ENCODE data around the gene TBC1D8. TPM values are rescaled to one million over a fixed set of nuclear protein-coding genes. Genes with fewer than 3 reads are reported as not detected.

The TBC1D8 gene
- total and polyA plus RNA-seq, 9 of the 15 experiments (the other 6 are each of a cell fraction or from before 2014, with no cell fraction given): 0.36 to 1.3 (median 0.82) TPM

DNA sequence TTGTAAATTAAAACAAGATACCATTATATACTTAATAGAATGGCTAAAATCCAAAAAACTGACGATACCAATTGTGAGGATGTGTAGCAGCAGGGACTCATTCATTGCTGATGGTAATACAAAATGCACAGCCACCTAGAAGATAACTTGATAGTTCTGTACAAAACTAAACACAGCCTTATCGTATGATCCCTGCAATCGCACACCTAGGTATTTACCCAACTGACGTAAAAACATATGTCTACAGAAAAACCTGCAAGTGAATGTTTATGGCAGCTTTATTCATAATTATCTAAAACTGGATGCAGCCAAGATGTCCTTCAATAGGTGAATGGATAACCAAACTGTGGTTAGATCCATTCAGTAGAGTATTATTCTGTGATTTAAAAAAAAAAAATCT is 45.5 kb downstream of the TBC1D8 start:
- Histone ChIP-seq H3K79me2 (ENCODE audit: control insufficient read depth, insufficient read depth, low read length) (no peaks in the 10 kb centered on the region), H3K4me1 (replicated peaks in 1 of 2; ENCODE audit: control insufficient read depth in 2 of 2, insufficient read depth in 2 of 2, low read length in 2 of 2) (no peaks in the 10 kb centered on the region), H4K20me1 (replicated peaks; ENCODE audit: control insufficient read depth, insufficient read depth, low read length) (no peaks in the 10 kb centered on the region), H3K4me3 (no peak overlapping the region), H3K36me3 (ENCODE audit: control insufficient read depth, insufficient read depth, low read length) (no peaks in the 10 kb centered on the region), H3K9me3 (replicated peaks; ENCODE audit: control insufficient read depth, insufficient read depth, low read depth, low read length) (peaks cover 3% of the 10 kb centered on the region; the same call in 1 of the 2 replicates), H2AFZ (ENCODE audit: low read depth, low read length) (no peak overlapping the region), H3K27ac (ENCODE audit: extremely low read depth, low read depth, low read length) (no peak overlapping the region), H3K9ac (ENCODE audit: insufficient read depth in 1 of 2, low read depth in 2 of 2, low read length in 2 of 2) (no peak overlapping the region), H3K27me3 (ENCODE audit: control insufficient read depth in 2 of 2, insufficient read depth in 2 of 2, low read length in 2 of 2) (peaks cover 7 to 9% of the 10 kb centered on the region in 2 experiments), H3K4me2 (ENCODE audit: insufficient read depth, low read length) (no peak overlapping the region), H3K9me1 (ENCODE audit: control insufficient read depth, insufficient read depth, low read length) (no peaks in the 10 kb centered on the region)
- intact Hi-C loops (cut with micrococcal nuclease): no loop called here
- ChIA-PET POLR2A (interaction anchor here (0.6 kb wide), 1 partner anchor 13 kb away, joined by 3 read pairs; no protein-coding TSS in a partner anchor), CTCF (ENCODE audit: low intra/inter-chr PET ratio) (no interaction called here)
- in situ Hi-C loops (cut with MboI): no loop called here
- WGBS (ENCODE audit: insufficient coverage, low coverage, missing lambda C conversion rate): 0% methylated on average over 4 of the region's 4 CpGs
- FAIRE-seq: no peak
- DNase-seq (ENCODE audit: extremely low read depth in 1 of 4, low spot score in 3 of 4): no peak
- no peak for ATAC-seq
- BruUV-seq (replicated peaks): no TSS peak
- no peak for TF ChIP-seq ZNF57 (CRISPR knock-in tag; IDR thresholded peaks at IDR 0.05)
- TF ChIP-seq, protein P1, sequence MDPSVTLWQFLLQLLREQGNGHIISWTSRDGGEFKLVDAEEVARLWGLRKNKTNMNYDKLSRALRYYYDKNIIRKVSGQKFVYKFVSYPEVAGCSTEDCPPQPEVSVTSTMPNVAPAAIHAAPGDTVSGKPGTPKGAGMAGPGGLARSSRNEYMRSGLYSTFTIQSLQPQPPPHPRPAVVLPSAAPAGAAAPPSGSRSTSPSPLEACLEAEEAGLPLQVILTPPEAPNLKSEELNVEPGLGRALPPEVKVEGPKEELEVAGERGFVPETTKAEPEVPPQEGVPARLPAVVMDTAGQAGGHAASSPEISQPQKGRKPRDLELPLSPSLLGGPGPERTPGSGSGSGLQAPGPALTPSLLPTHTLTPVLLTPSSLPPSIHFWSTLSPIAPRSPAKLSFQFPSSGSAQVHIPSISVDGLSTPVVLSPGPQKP (CRISPR knock-in tag; IDR thresholded peaks at IDR 0.05): no peak
- no peak for TF ChIP-seq XRCC3 (IDR thresholded peaks at IDR 0.05)
- TF ChIP-seq ZNF121 (CRISPR knock-in tag; conservative IDR thresholded peaks at IDR 0.05): no peak
- no peak for TF ChIP-seq KHSRP (IDR thresholded peaks at IDR 0.05)
- no peak for TF ChIP-seq XRCC4 (IDR thresholded peaks at IDR 0.05; ENCODE audit: extremely low read depth, insufficient read depth, insufficient read length)
- no peak for TF ChIP-seq DNMT1 (IDR thresholded peaks at IDR 0.05)
- TF ChIP-seq, protein P2, sequence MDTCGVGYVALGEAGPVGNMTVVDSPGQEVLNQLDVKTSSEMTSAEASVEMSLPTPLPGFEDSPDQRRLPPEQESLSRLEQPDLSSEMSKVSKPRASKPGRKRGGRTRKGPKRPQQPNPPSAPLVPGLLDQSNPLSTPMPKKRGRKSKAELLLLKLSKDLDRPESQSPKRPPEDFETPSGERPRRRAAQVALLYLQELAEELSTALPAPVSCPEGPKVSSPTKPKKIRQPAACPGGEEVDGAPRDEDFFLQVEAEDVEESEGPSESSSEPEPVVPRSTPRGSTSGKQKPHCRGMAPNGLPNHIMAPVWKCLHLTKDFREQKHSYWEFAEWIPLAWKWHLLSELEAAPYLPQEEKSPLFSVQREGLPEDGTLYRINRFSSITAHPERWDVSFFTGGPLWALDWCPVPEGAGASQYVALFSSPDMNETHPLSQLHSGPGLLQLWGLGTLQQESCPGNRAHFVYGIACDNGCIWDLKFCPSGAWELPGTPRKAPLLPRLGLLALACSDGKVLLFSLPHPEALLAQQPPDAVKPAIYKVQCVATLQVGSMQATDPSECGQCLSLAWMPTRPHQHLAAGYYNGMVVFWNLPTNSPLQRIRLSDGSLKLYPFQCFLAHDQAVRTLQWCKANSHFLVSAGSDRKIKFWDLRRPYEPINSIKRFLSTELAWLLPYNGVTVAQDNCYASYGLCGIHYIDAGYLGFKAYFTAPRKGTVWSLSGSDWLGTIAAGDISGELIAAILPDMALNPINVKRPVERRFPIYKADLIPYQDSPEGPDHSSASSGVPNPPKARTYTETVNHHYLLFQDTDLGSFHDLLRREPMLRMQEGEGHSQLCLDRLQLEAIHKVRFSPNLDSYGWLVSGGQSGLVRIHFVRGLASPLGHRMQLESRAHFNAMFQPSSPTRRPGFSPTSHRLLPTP (IDR thresholded peaks at IDR 0.05; ENCODE audit: borderline replicate concordance, extremely low read depth, insufficient read length): no peak
- no peak for TF ChIP-seq ZNF707 (CRISPR knock-in tag; conservative IDR thresholded peaks at IDR 0.05)
- no peak for TF ChIP-seq MYBL2 (IDR thresholded peaks at IDR 0.05; ENCODE audit: low read depth)
- no peak for TF ChIP-seq MYBL2 (CRISPR knock-in tag; IDR thresholded peaks at IDR 0.05; ENCODE audit: borderline replicate concordance)

Data from K562 (cell line).